SK-N-SH (cell line): ENCODE data around the gene DDIT4.

ENCODE experiments used
- CTCF ChIP-seq: fragments of 200-600 bp; sonication (generic); IDR thresholded peaks from 2 replicates; pipeline ENCODE4 v1.6.1; 2017; ENCODE audit warnings: antibody characterized with exemption, mild to moderate bottlenecking, moderate library complexity
- NFIC ChIP-seq: IDR thresholded peaks from 2 replicates; pipeline ENCODE4 v1.4.0; 2012; ENCODE audit warnings: borderline replicate concordance
- TCF12 ChIP-seq: IDR thresholded peaks from 2 replicates; pipeline ENCODE4 v1.4.0; 2012

- TF ChIP-seq NFIC (peak; percentile 71), CTCF (no peak), TCF12 (no peak)
Measured at GRCh38 chr10:72308320-72308987, 34.7 kb downstream of the DDIT4 start.
